GM12878 (cell line): ENCODE results near the gene TMEM167B. TPM values are rescaled to one million over a fixed set of nuclear protein-coding genes. Genes with fewer than 3 reads are reported as not detected.

Source experiments
- BRCA1 ChIP-seq: IDR thresholded peaks from 2 replicates; pipeline ENCODE4 v1.6.1; 2011; ENCODE audit warnings: low read depth, low read length, improper control_type of control experiment
- CBFB ChIP-seq: IDR thresholded peaks from 2 replicates; pipeline ENCODE4 v1.6.1; 2016; ENCODE audit warnings: antibody characterized with exemption, low read depth
- ESRRA ChIP-seq: IDR thresholded peaks from 2 replicates; pipeline ENCODE4 v1.6.1; 2012; ENCODE audit warnings: mild to moderate bottlenecking, low read length, improper control_type of control experiment
- IKZF1 ChIP-seq: fragments of 450-650 bp; conservative IDR thresholded peaks from 2 replicates; pipeline ENCODE4 v1.6.1; 2017; ENCODE audit warnings: antibody characterized with exemption, mild to moderate bottlenecking
- KAT2A ChIP-seq: conservative IDR thresholded peaks from 2 replicates; pipeline ENCODE4 v1.6.1; 2011; ENCODE audit warnings: low read depth, low read length; ENCODE audit not compliant: control insufficient read depth
- MAX ChIP-seq: IDR thresholded peaks from 2 replicates; pipeline ENCODE4 v1.6.1; 2012; ENCODE audit warnings: low read depth, low read length, improper control_type of control experiment
- MLLT1 ChIP-seq: fragments of 450-650 bp; IDR thresholded peaks from 2 replicates; pipeline ENCODE4 v1.6.1; 2016; ENCODE audit warnings: mild to moderate bottlenecking
- PKNOX1 ChIP-seq: fragments of 450-650 bp; IDR thresholded peaks from 2 replicates; pipeline ENCODE4 v1.6.1; 2016; ENCODE audit warnings: mild to moderate bottlenecking
- PML ChIP-seq: IDR thresholded peaks from 2 replicates; pipeline ENCODE4 v1.6.1; 2012; ENCODE audit warnings: low read length, inconsistent platforms
- PRDM15 ChIP-seq: fragments of 450-650 bp; formaldehyde crosslinking; IDR thresholded peaks from 2 replicates; pipeline ENCODE4 v1.4.0; 2020; ENCODE audit warnings: mild to moderate bottlenecking, moderate library complexity
- RELB ChIP-seq: fragments of 450-650 bp; IDR thresholded peaks from 2 replicates; pipeline ENCODE4 v1.6.1; 2017; ENCODE audit warnings: low read depth, mild to moderate bottlenecking, moderate library complexity
- SKIL ChIP-seq: fragments of 450-650 bp; IDR thresholded peaks from 2 replicates; pipeline ENCODE4 v1.6.1; 2017; ENCODE audit warnings: mild to moderate bottlenecking, low read depth, inconsistent platforms; ENCODE audit not compliant: poor library complexity, severe bottlenecking
- SMAD5 ChIP-seq: IDR thresholded peaks from 2 replicates; pipeline ENCODE4 v1.6.1; 2016; ENCODE audit warnings: antibody characterized with exemption, low read depth
- TAF1 ChIP-seq: IDR thresholded peaks from 2 replicates; pipeline ENCODE4 v1.6.1; 2011; ENCODE audit warnings: mild to moderate bottlenecking, low read depth, low read length, borderline replicate concordance
- ZBED1 ChIP-seq: IDR thresholded peaks from 2 replicates; pipeline ENCODE4 v1.6.1; 2016; ENCODE audit warnings: borderline replicate concordance
- ZSCAN29 ChIP-seq: fragments of 450-650 bp; IDR thresholded peaks from 2 replicates; pipeline ENCODE4 v1.6.1; 2017; ENCODE audit warnings: mild to moderate bottlenecking, moderate library complexity
- ZZZ3 ChIP-seq: IDR thresholded peaks from 2 replicates; pipeline ENCODE4 v1.6.1; 2011; ENCODE audit warnings: low read depth; ENCODE audit not compliant: control insufficient read depth, insufficient read length
- polyA plus RNA-seq, 11 experiments: library from polyadenylated mRNA; depleted of rRNA in 4 of 11; unstranded in 6 of 11; stranded (reverse) in 5 of 11; fragments of >200 nt; fragmentation: Nextera tagmentation in 4 of 11; fragmentation: Illumina TruSeq in 1 of 11; extraction: Ambion mirVana in 4 of 11; extraction: Trizol in 1 of 11; gene quantifications; 1 replicate in 1 of 11; 2 replicates in 10 of 11; pipeline versions ENCODE4 v1.2.1 to v1.2.3, GENCODE V29; 2011 to 2016; ENCODE audit warnings: inconsistent platforms in 2 of 11, missing spikeins in 2 of 11, low read depth in 1 of 11
- total RNA-seq, 4 experiments: library from RNA; depleted of rRNA in 3 of 4; stranded (reverse); fragments of >200 nt in 3 of 4; fragmentation: Illumina TruSeq in 1 of 4; extraction: Trizol in 1 of 4; gene quantifications; 2 replicates each; pipeline versions ENCODE4 v1.2.1 to v1.2.3, GENCODE V29; 2013 to 2021

Gene TMEM167B
- total and polyA plus RNA-seq, 10 of the 15 experiments (the other 5 are each of a cell fraction or from before 2014, with no cell fraction given): 15.6 to 26.1 (median 21.1) TPM

GRCh38 chr1:109075531-109076490 is 14.8 kb upstream of the TMEM167B start, which contains the start of gene TAF13 (continued):
- TF ChIP-seq MLLT1: peak; percentile 61; the same call in 1 of the 2 replicates
- no peak for TF ChIP-seq KAT2A
- TF ChIP-seq IKZF1: peak; percentile 89
- TF ChIP-seq MAX: peak; percentile 84
- TF ChIP-seq ZZZ3: no peak
- peak; percentile 60 for TF ChIP-seq PKNOX1
- peak; percentile 88; the same call in 1 of the 2 replicates for TF ChIP-seq PML
- peak; percentile 77 for TF ChIP-seq TAF1
- no peak; the same call in 1 of the 2 replicates for TF ChIP-seq SMAD5
- TF ChIP-seq CBFB: peak; percentile 79; the same call in 1 of the 2 replicates
- TF ChIP-seq SKIL: peak; percentile 11
- peak; percentile 89 for TF ChIP-seq RELB
- TF ChIP-seq ZBED1: 0 out of 2 replicates have a peak, but pooled peaks have one; percentile 77
- TF ChIP-seq PRDM15 (CRISPR knock-in tag): no peak
- no peak for TF ChIP-seq BRCA1
- TF ChIP-seq ZSCAN29: no peak
- no peak for TF ChIP-seq ESRRA
